Natural killer cell (primary cell): Measurements from ENCODE around the gene HPCA. TPM values are rescaled to one million over a fixed set of nuclear protein-coding genes. Genes with fewer than 3 reads are reported as not detected.

Experiments used
- ATAC-seq, 3 donors: fragments of 150-1000 bp in 2 of 3; fragments of 200-7000 bp in 1 of 3; cut with Tn5 transposase; 1 replicate in 1 of 3; 2 replicates in 2 of 3; pipeline ENCODE4 v1.10.0; 2021; ENCODE audit warnings: mild to moderate bottlenecking in 2 of 3, moderate library complexity in 2 of 3
- DNase-seq, 2 donors: peaks; one replicate each; pipeline versions ENCODE4 v3.0.0 to v3.0.0-alpha.2; 2013 to 2021; ENCODE audit warnings: mixed read lengths in 1 of 2
- H3K27ac ChIP-seq: one replicate; pipeline ENCODE4 v1.5.1; 2013; ENCODE audit warnings: mild to moderate bottlenecking, low read length
- H3K27me3 ChIP-seq: one replicate; pipeline ENCODE4 v1.6.1; 2013; ENCODE audit warnings: low read length; ENCODE audit not compliant: control insufficient read depth, insufficient read depth
- H3K36me3 ChIP-seq: one replicate; pipeline ENCODE4 v1.6.1; 2013; ENCODE audit warnings: low read length; ENCODE audit not compliant: control insufficient read depth, insufficient read depth
- H3K4me1 ChIP-seq: one replicate; pipeline ENCODE4 v1.6.1; 2013; ENCODE audit warnings: low read length; ENCODE audit not compliant: control insufficient read depth, insufficient read depth
- H3K4me3 ChIP-seq: one replicate; pipeline ENCODE4 v1.5.1; 2013; ENCODE audit warnings: low read length
- H3K9me3 ChIP-seq: one replicate; pipeline ENCODE4 v1.6.1; 2013; ENCODE audit warnings: low read length; ENCODE audit not compliant: control insufficient read depth, insufficient read depth
- H3K27ac Mint-ChIP-seq, 2 donors: one replicate each; pipeline ENCODE4 v1.8.0; 2022; ENCODE audit warnings: mild to moderate bottlenecking in 2 of 2, mixed read lengths in 2 of 2, moderate library complexity in 1 of 2
- H3K27me3 Mint-ChIP-seq, 2 donors: one replicate each; pipeline ENCODE4 v1.8.0; 2022; ENCODE audit warnings: low read depth in 2 of 2, mixed read lengths in 2 of 2
- H3K36me3 Mint-ChIP-seq: one replicate; pipeline ENCODE4 v1.8.0; 2022; ENCODE audit warnings: mixed read lengths
- H3K4me1 Mint-ChIP-seq, 2 donors: one replicate each; pipeline ENCODE4 v1.8.0; 2022; ENCODE audit warnings: mixed read lengths in 2 of 2
- H3K4me3 Mint-ChIP-seq: one replicate; pipeline ENCODE4 v1.8.0; 2022; ENCODE audit warnings: mild to moderate bottlenecking, moderate library complexity, mixed read lengths
- H3K9me3 Mint-ChIP-seq, 2 donors: one replicate each; pipeline ENCODE4 v1.8.0; 2022; ENCODE audit warnings: mixed read lengths in 2 of 2
- CTCF ChIP-seq: fragments of 200-600 bp; IDR thresholded peaks from one replicate; pipeline ENCODE4 v1.8.0; 2022; ENCODE audit warnings: antibody characterized with exemption
- WGBS: methylation state at CpG from one replicate; pipeline ENCODE4 v1.1.7; 2013; ENCODE audit warnings: missing lambda C conversion rate; ENCODE audit not compliant: insufficient coverage; 5-methylcytosine and 5-hydroxymethylcytosine counted together
- intact Hi-C: fragments of 100-400 bp; cut with micrococcal nuclease; formaldehyde crosslinking; loops from one replicate; pipeline ENCODE4 v1.14.2; 2022
- total RNA-seq, 4 donors: library from RNA; stranded (reverse); fragments of 120-200 nt in 1 of 4; gene quantifications; one replicate each; pipeline versions ENCODE4 v1.2.3 to v1.2.4, GENCODE V29; 2013 to 2022

The HPCA gene
- total RNA-seq, 3 donors from 2014 or later (not counting 1 experiment from before 2014, with no cell fraction given), result 0.59 TPM; not detected in 2

DNA sequence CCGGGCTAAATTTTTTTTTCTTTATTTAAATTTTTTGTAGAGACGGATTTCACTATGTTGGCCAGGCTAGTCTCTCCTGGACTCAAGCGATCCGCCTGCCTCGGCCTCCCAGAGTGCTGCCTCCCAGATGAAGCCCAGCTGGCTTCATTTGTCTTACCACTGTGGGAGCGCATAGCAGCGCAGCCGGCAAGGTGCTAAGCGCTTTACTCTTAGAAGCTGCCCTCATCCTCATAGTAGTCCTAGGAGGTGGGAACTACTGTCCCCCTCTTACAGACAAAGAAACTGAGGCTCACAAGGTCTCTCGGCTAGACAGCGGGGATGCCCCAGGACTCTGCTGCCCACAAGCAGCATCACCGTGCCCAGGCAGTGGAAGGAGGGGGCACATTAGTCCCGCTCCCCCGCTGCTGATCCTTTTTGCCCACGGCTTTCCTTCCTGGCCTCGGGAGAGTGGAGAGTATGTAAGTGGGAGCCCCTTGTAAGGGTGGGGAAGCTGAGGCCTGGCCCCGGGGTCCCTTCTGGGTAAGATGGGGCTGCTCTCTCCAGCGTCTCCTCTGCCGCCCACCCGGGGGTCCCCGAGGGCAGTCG lies 14.2 kb downstream of the HPCA start:
- Histone ChIP-seq H3K27me3 (peaks cover 28% of the 10 kb centered on the region), H3K4me1 (peaks cover 11% of the 10 kb centered on the region), H3K27ac (no peak overlapping the region), H3K36me3 (no peaks in the 10 kb centered on the region), H3K9me3 (no peaks in the 10 kb centered on the region), H3K4me3 (no peak overlapping the region)
- Mint-ChIP-seq H3K4me3 (peak overlapping the region; percentile 76), H3K9me3 (no peaks in the 10 kb centered on the region), H3K4me1 (peaks cover 4 to 10% of the 10 kb centered on the region in 2 donors), H3K27ac (no peak overlapping the region), H3K36me3 (no peaks in the 10 kb centered on the region), H3K27me3 (peaks cover 33 to 38% of the 10 kb centered on the region in 2 donors)
- intact Hi-C loops, result no loop called here
- DNase-seq (no peak), ATAC-seq (no peak)
- no peak for TF ChIP-seq CTCF
- 30% methylated on average over 22 of the region's 22 CpGs for WGBS

GRCh38 chr1:32900956-32901822 lies 14.9 kb downstream of the HPCA start, which contains the start of gene TMEM54:
Gene TMEM54, minus strand, starts transcription at chr1:32901389. Its CDS starts 151 bp downstream, at chr1:32901238.
- Histone ChIP-seq H3K27me3 (peaks cover 28% of the 10 kb centered on the region), H3K4me1 (peaks cover 11% of the 10 kb centered on the region), H3K9me3 (no peaks in the 10 kb centered on the region), H3K27ac (no peak within 1 kb of the TSS), H3K4me3 (no peak within 1 kb of the TSS), H3K36me3 (no peaks in the 10 kb centered on the region)
- TF ChIP-seq CTCF, result no peak
- WGBS, result 2% methylated on average over 92 of the region's 92 CpGs
- Mint-ChIP-seq H3K27ac (no peak within 1 kb of the TSS), H3K9me3 (no peaks in the 10 kb centered on the region), H3K4me3 (peak within 1 kb of the TSS; percentile 86), H3K27me3 (peaks cover 32 to 36% of the 10 kb centered on the region in 2 donors), H3K4me1 (peaks cover 4 to 10% of the 10 kb centered on the region in 2 donors), H3K36me3 (no peaks in the 10 kb centered on the region)
- ATAC-seq (peak; percentile 48 to 86 (median 77)), DNase-seq (peak in 1 of 2 donors; percentile 29)
- intact Hi-C loops, result no loop called here

GRCh38 chr1:32901823-32902534 lies 15.7 kb downstream of the HPCA start:
- 53% methylated on average over 21 of the region's 24 CpGs for WGBS
- H3K27ac ChIP-seq, result no peak overlapping the region
- peaks cover 28% of the 10 kb centered on the region for H3K27me3 ChIP-seq
- no peak for DNase-seq
- Mint-ChIP-seq H3K27ac (no peak overlapping the region), H3K4me1 (peaks cover 4 to 10% of the 10 kb centered on the region in 2 donors), H3K9me3 (no peaks in the 10 kb centered on the region), H3K27me3 (peaks cover 26 to 32% of the 10 kb centered on the region in 2 donors), H3K4me3 (peak overlapping the region; percentile 86), H3K36me3 (no peaks in the 10 kb centered on the region)
- no peaks in the 10 kb centered on the region for H3K9me3 ChIP-seq
- intact Hi-C loops, result no loop called here
- no peak for ATAC-seq
- no peak for TF ChIP-seq CTCF
- H3K36me3 ChIP-seq, result no peaks in the 10 kb centered on the region
- peaks cover 11% of the 10 kb centered on the region for H3K4me1 ChIP-seq
- H3K4me3 ChIP-seq, result no peak overlapping the region
